B cell (primary cell): Measurements from ENCODE around the gene CFHR3. TPM values are rescaled to one million over a fixed set of nuclear protein-coding genes. Genes with fewer than 3 reads are reported as not detected.
"Not testable (repeated sequence)": the region's sequence is repeated elsewhere in the genome, so short reads cannot be mapped to it uniquely, and the experiment has no call there.

ENCODE experiments used
- ATAC-seq: fragments of 200-7000 bp; cut with Tn5 transposase; one replicate; pipeline ENCODE4 v1.10.0; 2021; ENCODE audit warnings: low read depth, mild to moderate bottlenecking, moderate number of reproducible peaks, moderate library complexity
- CTCF ChIA-PET: fragments of 350-600 bp; sonication (Branson Sonifier 250); formaldehyde crosslinking; loops from one replicate; lab custom pipeline; 2021; ENCODE audit warnings: antibody characterized with exemption, inconsistent platforms; lab: Charles Lee
- POLR2A ChIA-PET: fragments of 350-600 bp; sonication (Branson Sonifier 250); formaldehyde crosslinking; loops from one replicate; lab custom pipeline; 2021; ENCODE audit warnings: antibody characterized with exemption; lab: Charles Lee
- DNase-seq: peaks from one replicate; pipeline ENCODE4 v3.0.0; 2013
- H2AFZ ChIP-seq: 2 replicates; pipeline ENCODE4 v1.6.1; 2012; ENCODE audit warnings: mild to moderate bottlenecking, low read depth, low read length; ENCODE audit not compliant: insufficient read depth, poor library complexity, severe bottlenecking
- H3K27ac ChIP-seq, 2 donors: 1 replicate in 1 of 2; 2 replicates in 1 of 2; pipeline ENCODE4 v1.5.1; 2012 to 2013; ENCODE audit warnings: low read length in 2 of 2, mild to moderate bottlenecking in 2 of 2, moderate library complexity in 1 of 2
- H3K27me3 ChIP-seq, 4 experiments: fragments of 200-600 bp in 1 of 4; sonication (generic) in 1 of 4; replicated peaks in 1 of 4; 1 replicate in 2 of 4; 2 replicates in 2 of 4; pipeline versions ENCODE4 v1.6.1 to v1.7.0; 2013 to 2016; ENCODE audit warnings: low read length in 3 of 4, mild to moderate bottlenecking in 2 of 4, mixed read lengths in 1 of 4, moderate library complexity in 1 of 4; ENCODE audit not compliant: insufficient read depth in 4 of 4, control insufficient read depth in 3 of 4; ENCODE audit errors: control extremely low read depth in 1 of 4
- H3K36me3 ChIP-seq, 2 experiments: replicated peaks in 1 of 2; 1 replicate in 1 of 2; 2 replicates in 1 of 2; pipeline versions ENCODE4 v1.6.1 to v1.7.1; 2013; ENCODE audit warnings: low read length in 1 of 2; ENCODE audit not compliant: insufficient read depth in 2 of 2, control insufficient read depth in 1 of 2; ENCODE audit errors: control extremely low read depth in 1 of 2, extremely low read depth in 1 of 2
- H3K4me1 ChIP-seq, 2 donors: fragments of 200-600 bp in 1 of 2; sonication (generic) in 1 of 2; 1 replicate in 1 of 2; 2 replicates in 1 of 2; pipeline versions ENCODE4 v1.5.1 to v1.6.1; 2013 to 2017; ENCODE audit warnings: low read length in 2 of 2; ENCODE audit not compliant: control insufficient read depth in 2 of 2, insufficient read depth in 2 of 2
- H3K4me2 ChIP-seq: replicated peaks from 2 replicates; pipeline ENCODE3; 2012; ENCODE audit warnings: mild to moderate bottlenecking, low read depth, low read length; ENCODE audit not compliant: poor library complexity, severe bottlenecking
- H3K4me3 ChIP-seq, 5 experiments: fragments of 200-600 bp in 1 of 5; sonication (generic) in 1 of 5; 1 replicate in 3 of 5; 2 replicates in 2 of 5; pipeline versions ENCODE4 v1.5.1 to v1.7.0; 2011 to 2016; ENCODE audit warnings: low read length in 4 of 5, mild to moderate bottlenecking in 4 of 5, low read depth in 2 of 5, control low read depth in 1 of 5, moderate library complexity in 1 of 5; ENCODE audit not compliant: insufficient read depth in 1 of 5; ENCODE audit errors: control extremely low read depth in 1 of 5, extremely low read depth in 1 of 5
- H3K79me2 ChIP-seq: fragments of 200-600 bp; sonication (generic); one replicate; pipeline ENCODE4 v1.6.0; 2016; ENCODE audit warnings: low read length; ENCODE audit not compliant: control insufficient read depth, insufficient read depth
- H3K9ac ChIP-seq: fragments of 200-600 bp; sonication (generic); 2 replicates; pipeline ENCODE4 v1.6.1; 2017; ENCODE audit warnings: mild to moderate bottlenecking, low read length, moderate library complexity
- H3K9me3 ChIP-seq, 3 donors: one replicate each; pipeline versions ENCODE4 v1.6.1 to v1.7.1; 2013; ENCODE audit warnings: low read length in 2 of 3; ENCODE audit not compliant: control insufficient read depth in 2 of 3, insufficient read depth in 1 of 3; ENCODE audit errors: control extremely low read depth in 1 of 3
- H4K20me1 ChIP-seq: 2 replicates; pipeline ENCODE4 v1.6.0; 2012; ENCODE audit warnings: mild to moderate bottlenecking, low read length; ENCODE audit not compliant: insufficient read depth, control insufficient read depth, poor library complexity, severe bottlenecking
- H3K27ac Mint-ChIP-seq: one replicate; pipeline ENCODE4 v1.8.0; 2021; ENCODE audit warnings: mixed read lengths
- H3K27me3 Mint-ChIP-seq: one replicate; pipeline ENCODE4 v1.8.0; 2021; ENCODE audit warnings: mixed read lengths
- H3K4me1 Mint-ChIP-seq: one replicate; pipeline ENCODE4 v1.8.0; 2021; ENCODE audit warnings: mixed read lengths
- H3K4me3 Mint-ChIP-seq: one replicate; pipeline ENCODE4 v1.8.0; 2021; ENCODE audit warnings: mixed read lengths
- H3K9me3 Mint-ChIP-seq: one replicate; pipeline ENCODE4 v1.8.0; 2022; ENCODE audit warnings: mixed read lengths; ENCODE audit not compliant: insufficient read depth
- CTCF ChIP-seq: fragments of 200-600 bp; IDR thresholded peaks from one replicate; pipeline ENCODE4 v1.8.0; 2022; ENCODE audit warnings: antibody characterized with exemption, mild to moderate bottlenecking
- EZH2 ChIP-seq: IDR thresholded peaks from 2 replicates; pipeline ENCODE4 v1.6.1; 2012; ENCODE audit warnings: borderline replicate concordance, low read depth, mild to moderate bottlenecking, moderate library complexity, low read length; ENCODE audit not compliant: insufficient read depth, poor library complexity, severe bottlenecking
- WGBS: methylation state at CpG from one replicate; pipeline ENCODE4 v1.1.5; 2013; ENCODE audit warnings: missing lambda C conversion rate; ENCODE audit not compliant: insufficient coverage; 5-methylcytosine and 5-hydroxymethylcytosine counted together
- intact Hi-C: fragments of 100-400 bp; cut with micrococcal nuclease; formaldehyde crosslinking; loops from one replicate; pipeline ENCODE4 v1.10.0; 2022
- polyA plus RNA-seq: library from polyadenylated mRNA; depleted of rRNA; stranded (reverse); fragments of >200 nt; gene quantifications from 2 replicates; pipeline ENCODE4 v1.2.3, GENCODE V29; 2012
- total RNA-seq, 2 donors: library from RNA; stranded (reverse); fragments of 120-200 nt in 1 of 2; gene quantifications; 1 replicate in 1 of 2; 2 replicates in 1 of 2; pipeline versions ENCODE4 v1.2.3 to v1.2.4, GENCODE V29; 2013 to 2022

Gene CFHR3
- total and polyA plus RNA-seq, 2 donors (not counting 1 experiment from before 2014, with no cell fraction given): not detected

- no peaks in the 10 kb centered on the region for H3K27me3 ChIP-seq
- H3K4me2 ChIP-seq: no peak overlapping the region
- Mint-ChIP-seq H3K4me1 (no peaks in the 10 kb centered on the region), H3K4me3 (no peak overlapping the region), H3K27ac (no peak overlapping the region), H3K9me3 (no peaks in the 10 kb centered on the region), H3K27me3 (no peaks in the 10 kb centered on the region)
- ChIA-PET POLR2A (no interaction called here), CTCF (no interaction called here)
- H3K79me2 ChIP-seq: no peaks in the 10 kb centered on the region
- no peak for DNase-seq
- H3K4me3 ChIP-seq: no peak overlapping the region
- intact Hi-C loops: no loop called here
- no peak overlapping the region for H3K27ac ChIP-seq
- no peak overlapping the region for H3K9ac ChIP-seq
- 90% methylated on average over 22 of the region's 22 CpGs for WGBS
- ATAC-seq: no peak
- H3K4me1 ChIP-seq: no peaks in the 10 kb centered on the region
- no peak overlapping the region for H2AFZ ChIP-seq
- peaks cover 0 to 7% (median 0%) of the 10 kb centered on the region in 3 donors for H3K9me3 ChIP-seq
- no peaks in the 10 kb centered on the region for H3K36me3 ChIP-seq
- H4K20me1 ChIP-seq: no peaks in the 10 kb centered on the region
- TF ChIP-seq CTCF (no peak), EZH2 (no peak)
Measured at GRCh38 chr1:196808529-196809235, 34.0 kb downstream of the CFHR3 start.

GRCh38 chr1:196817442-196817841, 42.8 kb downstream of the CFHR3 start:
- H3K79me2 ChIP-seq, intact Hi-C loops, DNase-seq, H2AFZ ChIP-seq, H3K4me1 Mint-ChIP-seq, H3K9me3 ChIP-seq, H3K9me3 Mint-ChIP-seq, H3K9ac ChIP-seq, H3K4me2 ChIP-seq, H3K27ac ChIP-seq, H3K36me3 ChIP-seq, H3K4me1 ChIP-seq, POLR2A ChIA-PET, H3K27ac Mint-ChIP-seq, H3K27me3 ChIP-seq, H4K20me1 ChIP-seq, ATAC-seq, H3K4me3 Mint-ChIP-seq, H3K27me3 Mint-ChIP-seq, H3K4me3 ChIP-seq, CTCF ChIA-PET: not testable (repeated sequence)
- WGBS: 83% methylated on average over 6 of the region's 6 CpGs

- no CpG with 5 or more reads among the region's 1 CpG for WGBS
- intact Hi-C loops, DNase-seq, H3K27ac Mint-ChIP-seq, H2AFZ ChIP-seq, CTCF ChIA-PET, H3K4me1 ChIP-seq, H3K27me3 Mint-ChIP-seq, H4K20me1 ChIP-seq, ATAC-seq, H3K4me1 Mint-ChIP-seq, H3K27me3 ChIP-seq, H3K79me2 ChIP-seq, H3K4me3 Mint-ChIP-seq, H3K36me3 ChIP-seq, H3K9ac ChIP-seq, H3K27ac ChIP-seq, H3K9me3 ChIP-seq, H3K9me3 Mint-ChIP-seq, POLR2A ChIA-PET, H3K4me2 ChIP-seq, H3K4me3 ChIP-seq: not testable (repeated sequence)
Measured at GRCh38 chr1:196819531-196819930, 44.9 kb downstream of the CFHR3 start, which contains the start of gene CFHR1. TSS of gene CFHR1 (plus strand) at chr1:196819731. CDS start at chr1:196819845, 114 bp downstream.
